CD4-positive, alpha-beta memory T cell (primary cell): Measurements from ENCODE around the gene NFATC1. TPM values are rescaled to one million over a fixed set of nuclear protein-coding genes. Genes with fewer than 3 reads are reported as not detected.
A peak's percentile ranks its signal among the peaks of the same experiment; 100 is the strongest.

Source experiments
- CTCF ChIA-PET: fragments of 350-600 bp; sonication (Branson Sonifier 250); formaldehyde crosslinking; loops from one replicate; lab custom pipeline; 2021; ENCODE audit warnings: inconsistent platforms; ENCODE audit not compliant: partially characterized antibody; lab: Charles Lee
- POLR2A ChIA-PET: fragments of 350-600 bp; sonication (Branson Sonifier 250); formaldehyde crosslinking; loops from one replicate; lab custom pipeline; 2021; ENCODE audit not compliant: partially characterized antibody; lab: Charles Lee
- DNase-seq, 5 donors: peaks; one replicate each; pipeline versions ENCODE4 v3.0.0 to v3.0.0-alpha.2; 2020 to 2022; ENCODE audit warnings: mixed read lengths in 1 of 5
- H3K27ac ChIP-seq: one replicate; pipeline ENCODE4 v1.7.0; 2013; ENCODE audit warnings: low read depth, low read length
- H3K27me3 ChIP-seq: 2 replicates; pipeline ENCODE4 v1.7.0; 2013; ENCODE audit warnings: mild to moderate bottlenecking, low read length, moderate library complexity; ENCODE audit not compliant: insufficient read depth
- H3K36me3 ChIP-seq: 2 replicates; pipeline ENCODE4 v1.7.0; 2013; ENCODE audit warnings: mild to moderate bottlenecking, low read length, moderate library complexity; ENCODE audit not compliant: insufficient read depth
- H3K4me1 ChIP-seq: 2 replicates; pipeline ENCODE4 v1.7.0; 2013; ENCODE audit warnings: mild to moderate bottlenecking, low read length, moderate library complexity; ENCODE audit not compliant: insufficient read depth
- H3K4me3 ChIP-seq, 2 donors: one replicate each; pipeline ENCODE4 v1.7.0; 2013; ENCODE audit warnings: low read length in 2 of 2, mild to moderate bottlenecking in 1 of 2
- H3K9me3 ChIP-seq, 2 donors: one replicate each; pipeline ENCODE4 v1.7.0; 2013; ENCODE audit warnings: low read length in 2 of 2, control low read depth in 1 of 2; ENCODE audit not compliant: control insufficient read depth in 1 of 2
- H3K27ac Mint-ChIP-seq, 7 donors: one replicate each; pipeline ENCODE4 v1.8.0; 2020 to 2021; ENCODE audit warnings: mixed read lengths in 7 of 7, mild to moderate bottlenecking in 6 of 7, inconsistent platforms in 3 of 7, moderate library complexity in 3 of 7
- H3K27me3 Mint-ChIP-seq, 2 donors: one replicate each; pipeline ENCODE4 v1.8.0; 2020 to 2021; ENCODE audit warnings: mixed read lengths in 2 of 2
- H3K36me3 Mint-ChIP-seq, 2 donors: one replicate each; pipeline ENCODE4 v1.8.0; 2020 to 2021; ENCODE audit warnings: mixed read lengths in 2 of 2, inconsistent platforms in 1 of 2, mild to moderate bottlenecking in 1 of 2
- H3K4me1 Mint-ChIP-seq, 4 donors: one replicate each; pipeline ENCODE4 v1.8.0; 2020 to 2021; ENCODE audit warnings: mixed read lengths in 4 of 4, mild to moderate bottlenecking in 1 of 4
- H3K4me3 Mint-ChIP-seq, 8 donors: one replicate each; pipeline ENCODE4 v1.8.0; 2020 to 2021; ENCODE audit warnings: mixed read lengths in 8 of 8, mild to moderate bottlenecking in 7 of 8, moderate library complexity in 6 of 8, inconsistent platforms in 3 of 8
- H3K9me3 Mint-ChIP-seq, 8 donors: one replicate each; pipeline ENCODE4 v1.8.0; 2020 to 2021; ENCODE audit warnings: mixed read lengths in 8 of 8, mild to moderate bottlenecking in 5 of 8, inconsistent platforms in 3 of 8, moderate library complexity in 1 of 8
- intact Hi-C: fragments of 100-400 bp; cut with micrococcal nuclease; formaldehyde crosslinking; loops from one replicate; pipeline ENCODE4 v1.15.1; 2023
- polyA plus RNA-seq, 2 donors: library from polyadenylated mRNA; unstranded; fragments of 300-500 nt; fragmentation: Illumina TruSeq; gene quantifications; one replicate each; pipeline ENCODE4 v1.2.3, GENCODE V29; 2021
- total RNA-seq, 2 experiments: library from RNA; stranded (reverse); gene quantifications; one replicate each; pipeline ENCODE4 v1.2.3, GENCODE V29; 2021

Gene NFATC1
- total and polyA plus RNA-seq, 4 experiments from 2014 or later = 15.3 to 69.6 (median 54.9) TPM

- peaks cover 12 to 28% of the 10 kb centered on the region in 2 donors for H3K36me3 Mint-ChIP-seq
- no peaks in the 10 kb centered on the region for H3K27me3 Mint-ChIP-seq
- H3K9me3 Mint-ChIP-seq = no peaks in the 10 kb centered on the region
- CTCF ChIA-PET = interaction anchor here (1.1 kb wide), 1 partner anchor 41 kb away, joined by 4 read pairs; no protein-coding TSS in a partner anchor
- peak overlapping the region in 2 of 7 donors; percentile 19 to 24 for H3K27ac Mint-ChIP-seq
- Histone ChIP-seq H3K4me1 (no peaks in the 10 kb centered on the region), H3K9me3 (no peaks in the 10 kb centered on the region), H3K27me3 (no peaks in the 10 kb centered on the region), H3K4me3 (no peak overlapping the region), H3K27ac (no peak overlapping the region), H3K36me3 (peaks cover 33% of the 10 kb centered on the region)
- no peak overlapping the region for H3K4me3 Mint-ChIP-seq
- POLR2A ChIA-PET = no interaction called here
- intact Hi-C loops = no loop called here
- DNase-seq = no peak
- H3K4me1 Mint-ChIP-seq = peaks cover 0 to 6% (median 2%) of the 10 kb centered on the region in 4 donors
These were observed 88.3 kb downstream of the NFATC1 start for GRCh38 chr18:79483971-79484491.

DNA sequence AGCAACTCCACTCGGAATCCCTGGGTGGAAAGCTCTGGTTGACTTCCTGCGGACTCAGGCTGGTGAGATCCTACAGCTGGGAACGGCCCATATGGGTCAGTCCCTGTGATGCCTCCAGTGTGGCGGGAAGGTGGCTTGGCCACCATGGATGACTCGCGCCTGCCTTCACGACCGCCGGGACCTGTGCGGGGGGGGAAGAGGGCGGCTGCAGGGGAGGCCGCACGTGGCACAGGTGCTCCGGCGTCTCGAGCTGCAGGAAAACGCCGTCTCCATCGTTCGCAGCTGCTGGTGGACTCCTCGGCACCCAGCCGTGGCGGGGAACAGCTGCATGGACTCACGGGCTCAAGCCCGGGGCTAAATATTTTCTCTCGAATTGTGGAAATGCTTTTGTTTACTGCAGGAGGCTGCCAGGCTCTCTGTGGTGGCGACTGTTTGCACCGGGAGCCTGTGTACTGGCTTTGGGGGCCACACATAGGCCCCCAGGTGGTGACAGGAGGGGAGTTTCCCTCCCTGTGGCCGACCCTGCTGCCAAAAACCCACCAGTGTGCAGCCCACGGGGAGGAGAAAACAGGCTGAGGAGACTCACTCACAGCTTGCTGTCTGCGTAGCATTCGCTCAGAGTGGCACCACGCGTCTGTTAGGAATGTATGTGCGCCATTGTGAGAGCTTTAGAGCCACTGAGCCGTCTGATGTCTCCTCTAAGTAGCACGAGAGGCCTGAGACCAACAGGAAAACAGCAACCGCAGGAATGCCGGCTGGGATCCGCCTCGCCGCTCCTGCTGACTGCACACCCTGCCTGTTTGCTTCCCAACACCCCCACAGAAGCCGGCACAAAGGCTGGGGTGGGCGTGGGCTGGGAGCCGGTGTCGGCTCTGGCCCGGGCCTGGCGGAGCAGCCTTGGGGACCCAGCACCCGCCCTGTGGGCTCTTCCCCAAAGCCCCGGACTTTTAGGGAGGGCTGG is 89.2 kb downstream of the NFATC1 start:
- no peaks in the 10 kb centered on the region for H3K27me3 Mint-ChIP-seq
- H3K36me3 Mint-ChIP-seq = peaks cover 8 to 26% of the 10 kb centered on the region in 2 donors
- CTCF ChIA-PET = interaction anchor here (1.1 kb wide), 1 partner anchor 42 kb away, joined by 4 read pairs; no protein-coding TSS in a partner anchor
- peaks cover 0 to 4% (median 1%) of the 10 kb centered on the region in 4 donors for H3K4me1 Mint-ChIP-seq
- DNase-seq = no peak
- no peaks in the 10 kb centered on the region for H3K4me1 ChIP-seq
- no peaks in the 10 kb centered on the region for H3K27me3 ChIP-seq
- H3K4me3 ChIP-seq = no peak overlapping the region
- no peak overlapping the region for H3K27ac ChIP-seq
- H3K9me3 ChIP-seq = no peaks in the 10 kb centered on the region
- POLR2A ChIA-PET = interaction anchor here (0.7 kb wide), 1 partner anchor 39 kb away, joined by 3 read pairs; no protein-coding TSS in a partner anchor
- H3K36me3 ChIP-seq = peaks cover 33% of the 10 kb centered on the region
- no peak overlapping the region for H3K4me3 Mint-ChIP-seq
- intact Hi-C loops = no loop called here
- peak overlapping the region in 3 of 7 donors; percentile 19 to 24 (median 22) for H3K27ac Mint-ChIP-seq
- no peaks in the 10 kb centered on the region for H3K9me3 Mint-ChIP-seq

DNA sequence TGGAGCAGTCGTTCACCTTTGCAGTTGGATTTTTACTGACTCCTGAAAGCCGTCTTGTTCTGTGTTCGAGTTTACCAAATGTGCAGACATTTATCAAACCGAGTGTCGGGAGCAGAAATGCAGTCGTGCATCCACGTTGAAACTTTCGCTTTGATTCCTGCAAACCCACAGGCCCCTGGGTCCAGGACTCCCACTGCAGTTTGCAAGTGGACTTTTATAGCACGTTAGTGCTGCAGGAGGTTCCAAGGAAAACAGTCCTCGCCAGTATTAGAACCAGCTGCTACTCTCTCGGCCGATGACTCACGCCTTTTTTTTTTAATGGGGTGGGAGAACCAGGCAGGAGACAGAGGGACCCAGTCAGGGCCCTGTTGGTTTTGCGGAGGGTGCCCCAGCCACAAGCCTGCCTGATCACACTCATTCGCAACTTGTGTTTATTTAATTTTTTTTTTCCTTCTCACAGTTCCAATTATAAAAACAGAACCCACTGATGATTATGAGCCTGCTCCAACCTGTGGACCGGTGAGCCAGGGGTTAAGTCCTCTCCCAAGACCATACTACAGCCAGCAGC is 90.1 kb downstream of the NFATC1 start:
- Histone ChIP-seq H3K36me3 (peaks cover 36% of the 10 kb centered on the region), H3K27ac (no peak overlapping the region), H3K27me3 (no peaks in the 10 kb centered on the region), H3K4me3 (no peak overlapping the region), H3K9me3 (no peaks in the 10 kb centered on the region), H3K4me1 (no peaks in the 10 kb centered on the region)
- Mint-ChIP-seq H3K27me3 (no peaks in the 10 kb centered on the region), H3K9me3 (no peaks in the 10 kb centered on the region), H3K4me1 (peaks cover 0 to 13% (median 5%) of the 10 kb centered on the region in 4 donors), H3K36me3 (peaks cover 9 to 28% of the 10 kb centered on the region in 2 donors), H3K27ac (no peak overlapping the region), H3K4me3 (no peak overlapping the region)
- no peak for DNase-seq
- CTCF ChIA-PET = no interaction called here
- intact Hi-C loops = no loop called here
- POLR2A ChIA-PET = no interaction called here

- no peak overlapping the region for H3K27ac ChIP-seq
- H3K9me3 ChIP-seq = no peaks in the 10 kb centered on the region
- Mint-ChIP-seq H3K36me3 (peaks cover 14 to 32% of the 10 kb centered on the region in 2 donors), H3K27me3 (no peaks in the 10 kb centered on the region), H3K4me3 (no peak overlapping the region), H3K27ac (peak overlapping the region in 1 of 7 donors; percentile 40), H3K9me3 (no peaks in the 10 kb centered on the region), H3K4me1 (peaks cover 4 to 20% (median 9%) of the 10 kb centered on the region in 4 donors)
- no peak overlapping the region for H3K4me3 ChIP-seq
- no peak for DNase-seq
- ChIA-PET POLR2A (no interaction called here), CTCF (no interaction called here)
- intact Hi-C loops = no loop called here
- peaks cover 34% of the 10 kb centered on the region for H3K36me3 ChIP-seq
- no peaks in the 10 kb centered on the region for H3K27me3 ChIP-seq
- H3K4me1 ChIP-seq = peaks cover 4% of the 10 kb centered on the region
These were observed 90.8 kb downstream of the NFATC1 start for GRCh38 chr18:79486356-79487182.

DNA sequence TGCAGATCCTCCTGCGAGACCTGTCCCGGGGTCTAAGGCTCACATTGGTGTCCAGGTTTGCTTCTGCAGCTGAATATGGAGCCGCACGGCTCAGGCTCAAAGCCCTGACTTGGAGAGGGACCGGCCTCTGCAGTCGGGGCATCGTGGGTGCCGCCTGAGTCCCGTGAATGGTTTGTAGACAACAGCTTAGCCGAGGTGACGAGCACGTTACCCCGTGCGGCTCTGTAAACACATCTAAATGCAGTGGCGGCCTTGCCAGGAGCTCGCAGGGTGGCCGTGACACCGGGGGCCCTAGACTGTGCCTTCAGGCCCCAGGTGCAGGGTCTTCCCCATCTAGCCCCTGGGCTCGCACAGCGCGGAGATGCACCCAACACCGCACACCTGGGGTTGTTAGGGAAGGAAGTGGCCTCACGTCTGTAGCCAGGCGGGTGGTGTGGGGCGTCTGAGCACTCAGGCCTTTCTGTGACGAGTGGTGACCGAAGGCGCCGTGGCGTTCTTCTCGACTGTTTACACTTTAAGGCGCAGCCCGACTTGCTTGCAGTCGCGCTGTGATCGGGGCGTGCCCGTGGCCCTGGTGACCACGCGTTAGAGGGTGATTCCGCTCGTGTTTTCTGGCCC is 91.6 kb downstream of the NFATC1 start:
- CTCF ChIA-PET = no interaction called here
- POLR2A ChIA-PET = no interaction called here
- DNase-seq = no peak
- no peaks in the 10 kb centered on the region for H3K9me3 Mint-ChIP-seq
- H3K4me3 Mint-ChIP-seq = no peak overlapping the region
- Histone ChIP-seq H3K36me3 (peaks cover 34% of the 10 kb centered on the region), H3K9me3 (no peaks in the 10 kb centered on the region), H3K27me3 (no peaks in the 10 kb centered on the region), H3K27ac (no peak overlapping the region), H3K4me3 (no peak overlapping the region), H3K4me1 (peaks cover 11% of the 10 kb centered on the region)
- intact Hi-C loops = no loop called here
- peaks cover 14 to 38% of the 10 kb centered on the region in 2 donors for H3K36me3 Mint-ChIP-seq
- no peak overlapping the region for H3K27ac Mint-ChIP-seq
- no peaks in the 10 kb centered on the region for H3K27me3 Mint-ChIP-seq
- peaks cover 7 to 27% (median 13%) of the 10 kb centered on the region in 4 donors for H3K4me1 Mint-ChIP-seq

DNA sequence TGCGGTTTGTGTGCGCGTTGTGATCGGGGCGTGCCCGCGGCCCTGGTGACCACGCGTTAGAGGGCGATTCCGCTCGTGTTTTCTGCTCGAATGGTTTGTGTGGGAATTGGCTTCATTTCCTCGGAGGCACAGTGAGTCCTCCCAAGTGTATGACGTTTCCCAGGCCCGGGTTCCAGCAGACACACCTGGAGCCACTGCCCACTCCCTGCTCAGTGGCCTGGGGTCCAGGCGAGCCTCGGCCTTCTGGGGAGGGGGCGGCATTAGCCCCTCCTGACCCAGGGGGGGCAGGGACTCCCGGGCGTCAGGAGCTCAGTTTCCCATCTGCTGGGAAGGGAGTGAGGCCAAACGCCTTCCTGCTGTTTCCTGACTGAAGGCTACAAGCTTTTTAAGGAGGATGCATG is 92.1 kb downstream of the NFATC1 start:
- H3K27ac ChIP-seq = no peak overlapping the region
- peaks cover 34% of the 10 kb centered on the region for H3K36me3 ChIP-seq
- H3K4me3 ChIP-seq = no peak overlapping the region
- peaks cover 11% of the 10 kb centered on the region for H3K4me1 ChIP-seq
- Mint-ChIP-seq H3K4me1 (peaks cover 7 to 27% (median 13%) of the 10 kb centered on the region in 4 donors), H3K4me3 (no peak overlapping the region), H3K36me3 (peaks cover 14 to 38% of the 10 kb centered on the region in 2 donors), H3K27me3 (no peaks in the 10 kb centered on the region), H3K27ac (no peak overlapping the region), H3K9me3 (no peaks in the 10 kb centered on the region)
- no peak for DNase-seq
- ChIA-PET CTCF (no interaction called here), POLR2A (no interaction called here)
- no peaks in the 10 kb centered on the region for H3K9me3 ChIP-seq
- intact Hi-C loops = no loop called here
- H3K27me3 ChIP-seq = no peaks in the 10 kb centered on the region
